ENCODE results near the gene WDSUB1.

WDSUB1 gene

DNA sequence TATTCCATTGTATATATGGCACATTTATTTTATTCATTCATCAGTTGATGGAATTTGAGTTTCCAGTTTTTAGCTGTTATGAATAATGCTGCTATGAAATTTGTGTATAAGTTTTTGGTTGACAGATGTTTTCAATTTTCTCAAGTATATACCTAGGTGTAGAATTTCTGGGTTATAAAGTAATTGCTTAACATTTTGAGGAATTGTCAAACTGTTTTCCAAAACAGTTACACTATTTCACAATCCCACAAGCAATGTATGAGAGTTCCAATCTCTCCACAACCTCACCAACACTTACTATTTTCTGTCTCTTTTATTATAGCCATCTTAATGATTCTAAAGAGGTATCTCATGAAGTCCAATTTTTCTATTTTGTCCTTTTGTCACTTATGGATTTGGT is 12.5 kb upstream of the WDSUB1 start:
- TF ChIP-seq CTCF (IDR thresholded peaks at IDR 0.05; ENCODE audit: insufficient read depth, low read length) (no peak), SPI1 (IDR thresholded peaks at IDR 0.05; ENCODE audit: borderline replicate concordance, low read depth) (no peak), POLR2AphosphoS5 (IDR thresholded peaks at IDR 0.05; ENCODE audit: low read depth) (no peak), GABPA (IDR thresholded peaks at IDR 0.05; ENCODE audit: low read depth) (no peak), REST (IDR thresholded peaks at IDR 0.05; ENCODE audit: insufficient replicate concordance, low read depth) (no peak)
- Histone ChIP-seq H3K27ac (replicated peaks) (no peak overlapping the region), H3K27me3 (ENCODE audit: insufficient read depth, poor library complexity, severe bottlenecking) (no peaks in the 10 kb centered on the region), H3K4me3 (replicated peaks; ENCODE audit: insufficient read depth, low read length) (no peak overlapping the region)
- DNase-seq (ENCODE audit: low read depth in 1 of 2, low spot score in 1 of 2): no peak

- H3K4me3 ChIP-seq (replicated peaks; ENCODE audit: insufficient read depth, low read length): no peak overlapping the region
- no peak for DNase-seq (ENCODE audit: low read depth in 1 of 2, low spot score in 1 of 2)
- TF ChIP-seq GABPA (IDR thresholded peaks at IDR 0.05; ENCODE audit: low read depth) (no peak), SPI1 (IDR thresholded peaks at IDR 0.05; ENCODE audit: borderline replicate concordance, low read depth) (no peak), POLR2AphosphoS5 (IDR thresholded peaks at IDR 0.05; ENCODE audit: low read depth) (no peak), CTCF (IDR thresholded peaks at IDR 0.05; ENCODE audit: insufficient read depth, low read length) (no peak), REST (IDR thresholded peaks at IDR 0.05; ENCODE audit: insufficient replicate concordance, low read depth) (no peak)
- no peaks in the 10 kb centered on the region for H3K27me3 ChIP-seq (ENCODE audit: insufficient read depth, poor library complexity, severe bottlenecking)
- H3K27ac ChIP-seq (replicated peaks): no peak overlapping the region
Observed at GRCh38 chr2:159297042-159297707, 10.7 kb upstream of the WDSUB1 start.

DNA sequence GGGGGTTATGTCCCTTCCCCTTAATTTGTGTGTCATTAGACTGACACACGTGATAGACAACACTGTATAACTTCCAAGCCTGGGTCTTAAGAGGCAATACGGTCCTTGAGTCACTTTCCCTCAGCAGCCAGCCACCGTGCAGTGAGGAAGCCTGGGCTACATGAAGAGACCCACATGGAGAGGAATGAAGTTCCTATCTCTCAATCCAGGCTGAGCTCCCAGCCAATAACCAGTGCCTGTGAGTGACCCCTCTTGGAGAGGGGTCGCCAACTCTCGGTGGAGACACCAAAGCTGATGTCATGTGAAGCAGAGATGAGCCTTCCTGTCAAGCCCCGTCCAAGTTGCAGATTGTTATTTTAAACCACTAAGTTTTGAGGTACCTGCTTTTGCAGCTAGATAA is 5.7 kb upstream of the WDSUB1 start:
- no peak for DNase-seq (ENCODE audit: low read depth in 1 of 2, low spot score in 1 of 2)
- no peaks in the 10 kb centered on the region for H3K27me3 ChIP-seq (ENCODE audit: insufficient read depth, poor library complexity, severe bottlenecking)
- H3K4me3 ChIP-seq (replicated peaks; ENCODE audit: insufficient read depth, low read length): no peak overlapping the region
- TF ChIP-seq REST (IDR thresholded peaks at IDR 0.05; ENCODE audit: insufficient replicate concordance, low read depth): no peak
- no peak overlapping the region; the same call in 1 of the 2 replicates for H3K27ac ChIP-seq (replicated peaks)
